HCT116 (cell line): ENCODE measurements around the gene BMP2K.

ENCODE experiments used
- SP1 ChIP-seq: IDR thresholded peaks from 2 replicates; pipeline ENCODE4 v1.6.1; 2012; ENCODE audit warnings: low read depth
- TF ChIP-seq, protein P1 (sequence below), 3 experiments: fragments of 200-600 bp in 1 of 3; sonication (generic) in 1 of 3; IDR thresholded peaks in 2 of 3; conservative IDR thresholded peaks in 1 of 3; 2 replicates each; pipeline ENCODE4 v1.5.1; 2012 to 2017; ENCODE audit warnings: low read depth in 2 of 3, low read length in 2 of 3, antibody characterized with exemption in 1 of 3, borderline replicate concordance in 1 of 3, control low read depth in 1 of 3, mild to moderate bottlenecking in 1 of 3, mixed read lengths in 1 of 3, mixed run types in 1 of 3, moderate library complexity in 1 of 3; ENCODE audit not compliant: insufficient read depth in 1 of 3

DNA sequence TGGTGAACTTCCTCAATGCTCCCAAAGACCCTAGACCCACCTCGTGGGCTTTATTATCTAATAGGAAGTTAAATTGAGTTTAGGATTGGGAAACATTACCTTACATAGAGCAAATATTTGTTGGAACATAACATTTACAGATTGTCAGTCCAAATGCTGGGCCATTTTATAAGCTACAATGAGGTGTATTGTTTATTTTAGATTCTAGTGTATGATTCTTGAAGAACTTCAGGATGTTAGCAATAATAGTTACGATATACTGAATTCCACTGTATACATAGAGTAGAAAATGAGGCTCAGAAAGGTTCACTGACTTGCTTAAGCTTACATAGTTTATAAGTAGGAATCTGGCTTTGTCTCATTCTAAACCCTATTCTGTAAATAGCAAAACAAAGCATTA, 125.7 kb downstream of the BMP2K start:
- TF ChIP-seq, protein P1, sequence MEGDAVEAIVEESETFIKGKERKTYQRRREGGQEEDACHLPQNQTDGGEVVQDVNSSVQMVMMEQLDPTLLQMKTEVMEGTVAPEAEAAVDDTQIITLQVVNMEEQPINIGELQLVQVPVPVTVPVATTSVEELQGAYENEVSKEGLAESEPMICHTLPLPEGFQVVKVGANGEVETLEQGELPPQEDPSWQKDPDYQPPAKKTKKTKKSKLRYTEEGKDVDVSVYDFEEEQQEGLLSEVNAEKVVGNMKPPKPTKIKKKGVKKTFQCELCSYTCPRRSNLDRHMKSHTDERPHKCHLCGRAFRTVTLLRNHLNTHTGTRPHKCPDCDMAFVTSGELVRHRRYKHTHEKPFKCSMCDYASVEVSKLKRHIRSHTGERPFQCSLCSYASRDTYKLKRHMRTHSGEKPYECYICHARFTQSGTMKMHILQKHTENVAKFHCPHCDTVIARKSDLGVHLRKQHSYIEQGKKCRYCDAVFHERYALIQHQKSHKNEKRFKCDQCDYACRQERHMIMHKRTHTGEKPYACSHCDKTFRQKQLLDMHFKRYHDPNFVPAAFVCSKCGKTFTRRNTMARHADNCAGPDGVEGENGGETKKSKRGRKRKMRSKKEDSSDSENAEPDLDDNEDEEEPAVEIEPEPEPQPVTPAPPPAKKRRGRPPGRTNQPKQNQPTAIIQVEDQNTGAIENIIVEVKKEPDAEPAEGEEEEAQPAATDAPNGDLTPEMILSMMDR (IDR thresholded peaks at IDR 0.05 in 2 of 3, conservative IDR thresholded peaks at IDR 0.05 in 1 of 3; ENCODE audit: borderline replicate concordance in 1 of 3, insufficient read depth in 1 of 3, low read depth in 2 of 3, low read length in 2 of 3): no peak
- no peak for TF ChIP-seq SP1
